Lower leg skin (tissue), 3 donors: ENCODE measurements around the gene TNFRSF1B.

Experiments
- CTCF ChIP-seq, 3 donors: fragments of 450-650 bp; IDR thresholded peaks; one replicate each; pipeline ENCODE4 v1.5.1; 2016; ENCODE audit warnings: antibody characterized with exemption in 3 of 3, mild to moderate bottlenecking in 3 of 3, moderate library complexity in 2 of 3
- POLR2A ChIP-seq, 2 donors: fragments of 450-650 bp; IDR thresholded peaks; one replicate each; pipeline ENCODE4 v1.6.1; 2016 to 2017; ENCODE audit warnings: antibody characterized with exemption in 2 of 2, mild to moderate bottlenecking in 1 of 2, moderate library complexity in 1 of 2

DNA sequence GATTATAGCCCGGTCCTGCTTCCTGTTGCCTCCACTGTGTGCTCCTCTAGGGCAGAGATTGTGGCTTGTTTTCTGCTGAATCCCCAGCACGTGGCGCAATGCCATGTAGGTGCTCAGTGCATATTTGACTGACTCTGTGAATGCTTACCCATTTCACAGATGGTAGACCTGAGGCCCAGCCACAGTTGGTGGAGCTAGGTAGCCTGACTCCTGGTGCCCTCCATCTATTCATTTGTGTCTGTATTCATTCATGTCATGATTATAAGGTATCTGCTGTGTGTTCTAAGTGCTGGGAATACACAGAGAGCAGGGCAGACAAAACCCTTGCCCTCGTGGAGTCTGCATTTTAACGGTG is 22.5 kb downstream of the TNFRSF1B start:
- TF ChIP-seq CTCF (IDR thresholded peaks at IDR 0.05): no peak
- no peak for TF ChIP-seq POLR2A (IDR thresholded peaks at IDR 0.05)
